Adipose tissue (tissue), 3 donors: Measurements from ENCODE around the gene P2RY14. TPM values are rescaled to one million over a fixed set of nuclear protein-coding genes. Genes with fewer than 3 reads are reported as not detected.
"Not testable (repeated sequence)": the region's sequence is repeated elsewhere in the genome, so short reads cannot be mapped to it uniquely, and the experiment has no call there.

Source experiments
- H3K27ac ChIP-seq: one replicate; pipeline ENCODE4 v1.5.1; 2013; ENCODE audit warnings: low read depth, low read length
- WGBS, 3 donors: extraction: QIAGEN DNeasy Blood & Tissue Kit; methylation state at CpG; one replicate each; pipeline ENCODE4 v1.1.7; 2013; 5-methylcytosine and 5-hydroxymethylcytosine counted together
- polyA plus RNA-seq, 3 donors: library from polyadenylated mRNA; stranded (reverse); fragments of 200-250 nt; gene quantifications; one replicate each; pipeline ENCODE4 v1.2.3, GENCODE V29; 2013
- donor health status: healthy with polysubstance abuse.
- donor health status: Bipolar disorder and iron deficiency.
- donor health status: healthy.

Gene P2RY14
- polyA plus RNA-seq, 3 donors: 0.14 to 2.9 (median 0.86) TPM

- 60 to 77% (median 71%) methylated on average over 5 of the region's 5 CpGs for WGBS, 3 donors
- H3K27ac ChIP-seq: no peak overlapping the region
Observed at GRCh38 chr3:151269631-151270030, 8.7 kb downstream of the P2RY14 start.

- WGBS, 3 donors: 75 to 91% (median 77%) methylated on average over 11 of the region's 11 CpGs
- H3K27ac ChIP-seq: no peak overlapping the region
Observed at GRCh38 chr3:151268267-151269235, 9.8 kb downstream of the P2RY14 start.

DNA sequence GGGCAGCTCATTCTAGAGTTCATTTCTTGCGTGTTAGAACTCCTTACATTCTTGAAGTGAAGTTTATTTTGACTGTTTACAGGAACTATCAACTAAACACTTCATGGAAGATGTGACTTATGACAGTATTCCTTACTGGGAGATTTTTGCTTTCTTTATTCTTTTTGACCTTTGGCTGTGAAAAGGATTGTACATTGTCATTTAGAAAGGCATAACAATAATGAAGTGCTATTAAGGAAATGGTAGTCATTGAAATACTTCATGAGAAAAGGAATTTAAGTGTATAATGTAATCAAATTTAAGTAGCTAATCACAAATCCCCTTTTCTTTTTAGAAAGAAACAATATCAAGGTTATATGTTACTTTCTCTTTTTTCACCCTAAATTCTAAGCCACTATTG lies 11.3 kb downstream of the P2RY14 start:
- 92 to 97% (median 93%) methylated on average over 1 of the region's 1 CpG for WGBS, 3 donors
- no peak overlapping the region for H3K27ac ChIP-seq

- H3K27ac ChIP-seq: no peak overlapping the region
- WGBS, 3 donors: 71 to 79% (median 72%) methylated on average over 5 of the region's 5 CpGs
Observed at GRCh38 chr3:151265866-151266265, 12.5 kb downstream of the P2RY14 start.

DNA sequence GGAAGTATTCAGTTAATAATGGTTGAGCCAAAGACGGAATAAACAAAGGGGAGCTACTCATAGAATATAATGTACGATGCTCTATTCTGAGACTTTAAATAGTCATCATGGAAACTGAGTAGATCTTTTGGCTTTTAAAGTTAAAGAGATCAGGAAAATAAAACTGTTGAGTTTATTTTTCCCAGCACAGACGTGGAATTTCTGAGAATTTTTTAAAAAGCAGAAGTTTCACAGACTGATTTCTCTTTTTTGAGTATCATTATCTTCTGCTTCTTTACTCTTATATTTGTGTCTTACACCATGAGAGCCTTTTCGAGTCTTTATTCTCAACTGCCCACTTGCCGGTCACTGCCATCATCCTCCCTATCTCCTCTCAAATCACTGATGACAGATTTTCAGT lies 13.2 kb downstream of the P2RY14 start:
- no peak overlapping the region for H3K27ac ChIP-seq
- 77 to 88% (median 85%) methylated on average over 5 of the region's 5 CpGs for WGBS, 3 donors

GRCh38 chr3:151264605-151265004 lies 13.7 kb downstream of the P2RY14 start:
- no peak overlapping the region for H3K27ac ChIP-seq
- WGBS, 3 donors: 89 to 94% (median 89%) methylated on average over 1 of the region's 1 CpG

DNA sequence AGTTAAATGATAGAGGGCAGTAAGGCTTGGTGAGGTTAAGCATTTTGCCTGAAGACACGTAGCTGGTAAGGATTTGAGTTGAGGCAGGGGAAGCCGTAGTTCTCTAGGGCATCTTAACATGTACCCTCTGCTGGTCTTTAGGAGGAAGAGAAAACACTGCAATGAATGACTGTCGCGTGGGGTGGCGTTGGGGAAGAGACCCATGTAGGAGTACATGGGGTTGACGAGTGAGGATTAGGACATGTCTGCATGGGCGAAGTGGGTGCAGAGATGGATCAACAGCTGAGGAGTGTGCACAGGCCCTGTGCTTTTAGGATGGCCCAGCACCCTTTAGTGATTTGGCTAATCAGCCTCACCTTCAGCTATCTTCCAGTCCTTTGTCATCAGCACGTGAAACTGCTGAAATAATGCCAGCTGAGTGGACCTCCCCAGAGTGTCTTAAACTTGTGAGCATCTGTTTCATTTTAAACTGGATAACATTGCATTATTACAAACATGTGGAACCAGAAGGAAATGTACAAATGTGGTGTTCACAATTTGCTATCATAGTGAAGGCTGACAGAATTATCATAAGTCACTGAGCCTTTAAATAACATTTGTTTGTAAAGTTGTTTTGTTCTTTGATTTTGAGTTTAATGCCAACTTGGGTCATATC lies 15.3 kb downstream of the P2RY14 start:
- H3K27ac ChIP-seq: no peak overlapping the region
- 77 to 87% (median 81%) methylated on average over 8 of the region's 8 CpGs for WGBS, 3 donors

DNA sequence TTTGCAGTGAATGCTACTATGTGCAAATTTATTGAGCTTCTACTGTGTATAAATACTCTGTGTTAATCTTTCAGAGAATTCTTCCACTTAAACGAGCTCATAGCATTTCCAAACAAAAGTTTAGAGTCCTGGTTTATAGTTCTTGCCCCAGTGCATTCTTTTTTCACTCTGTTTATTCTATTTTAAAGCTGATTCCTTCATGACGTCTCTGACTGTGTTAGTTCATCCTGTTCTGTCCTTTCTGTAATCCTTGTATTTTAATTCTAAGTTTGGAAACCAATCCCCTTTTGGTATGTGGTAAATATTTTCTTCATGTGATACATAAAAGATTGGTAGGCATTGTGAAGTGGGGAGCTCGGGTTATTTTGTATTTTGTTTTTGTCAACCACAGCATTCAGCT lies 18.7 kb downstream of the P2RY14 start:
- no peak overlapping the region for H3K27ac ChIP-seq
- WGBS, 3 donors: 66 to 82% (median 78%) methylated on average over 3 of the region's 3 CpGs

DNA sequence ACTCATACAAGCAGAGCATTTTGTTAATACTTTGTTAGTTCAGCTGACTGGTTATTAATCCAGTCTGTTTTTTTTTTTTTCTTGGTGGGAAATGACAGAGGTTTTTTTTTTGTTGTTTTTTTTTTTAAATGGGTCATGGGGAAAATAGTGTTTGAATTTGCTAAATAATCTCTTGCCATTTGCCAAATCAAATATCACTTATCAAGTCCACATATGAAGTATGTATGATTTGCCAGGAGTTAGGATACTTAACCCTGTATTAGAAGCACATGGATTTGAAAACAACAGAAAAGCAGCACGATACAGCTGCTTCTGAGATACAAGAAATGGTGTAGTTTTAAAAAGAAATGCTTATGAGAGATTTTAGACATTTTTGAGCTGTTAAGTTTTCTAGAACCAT lies 21.6 kb downstream of the P2RY14 start:
- H3K27ac ChIP-seq: no peak overlapping the region
- 24 to 81% (median 74%) methylated on average over 1 of the region's 1 CpG for WGBS, 3 donors

DNA sequence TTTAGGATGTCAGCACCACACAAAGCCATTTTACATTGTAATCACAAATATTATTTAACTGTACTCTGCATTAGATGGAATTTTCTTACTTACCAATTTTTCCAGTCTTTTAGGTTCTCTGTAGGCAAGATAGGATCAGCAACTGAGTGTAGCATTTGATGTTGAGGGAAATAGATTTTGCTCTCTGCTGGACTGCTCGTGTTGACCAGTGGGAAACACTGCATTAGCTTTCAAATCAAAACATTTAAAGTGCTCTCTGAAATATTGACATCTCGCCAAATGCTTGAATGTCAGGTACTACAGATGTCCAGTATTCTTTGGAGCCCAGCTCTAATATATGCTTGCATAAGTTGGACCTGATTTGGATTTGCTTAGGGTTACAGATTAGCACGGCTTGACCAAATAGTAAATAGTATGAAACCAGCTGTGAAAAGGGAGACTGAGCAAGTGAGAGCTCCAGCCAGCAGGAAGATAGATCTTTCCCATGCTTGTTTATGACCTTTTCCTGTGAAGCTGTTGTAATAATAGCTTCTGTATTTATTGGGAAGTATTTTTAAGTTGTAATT lies 29.5 kb downstream of the P2RY14 start:
- no peak overlapping the region for H3K27ac ChIP-seq

DNA sequence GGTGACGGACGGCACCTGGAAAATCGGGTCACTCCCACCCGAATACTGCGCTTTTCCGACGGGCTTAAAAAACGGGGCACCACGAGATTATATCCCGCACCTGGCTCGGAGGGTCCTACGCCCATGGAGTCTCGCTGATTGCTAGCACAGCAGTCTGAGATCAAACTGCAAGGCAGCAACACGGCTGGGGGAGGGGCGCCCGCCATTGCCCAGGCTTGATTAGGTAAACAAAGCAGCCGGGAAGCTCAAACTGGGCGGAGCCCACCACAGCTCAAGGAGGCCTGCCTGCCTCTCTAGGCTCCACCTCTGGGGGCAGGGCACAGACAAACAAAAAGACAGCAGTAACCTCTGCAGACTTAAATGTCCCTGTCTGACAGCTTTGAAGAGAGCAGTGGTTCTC lies 36.3 kb downstream of the P2RY14 start:
- 62 to 93% (median 66%) methylated on average over 7 to 18 of the region's 18 CpGs for WGBS, 3 donors
- not testable (repeated sequence) for H3K27ac ChIP-seq

More for the DNA sequence above, 29.5 kb downstream of the P2RY14 start:
- WGBS, 3 donors: 20 to 61% (median 49%) methylated on average over 3 of the region's 3 CpGs

GRCh38 chr3:151236736-151237135 lies 41.6 kb downstream of the P2RY14 start:
- H3K27ac ChIP-seq: no peak overlapping the region
- WGBS, 3 donors: 85 to 92% (median 92%) methylated on average over 7 of the region's 7 CpGs

GRCh38 chr3:151236316-151236715 lies 42.0 kb downstream of the P2RY14 start:
- H3K27ac ChIP-seq: no peak overlapping the region
- WGBS, 3 donors: 48 to 69% (median 55%) methylated on average over 2 of the region's 2 CpGs

DNA sequence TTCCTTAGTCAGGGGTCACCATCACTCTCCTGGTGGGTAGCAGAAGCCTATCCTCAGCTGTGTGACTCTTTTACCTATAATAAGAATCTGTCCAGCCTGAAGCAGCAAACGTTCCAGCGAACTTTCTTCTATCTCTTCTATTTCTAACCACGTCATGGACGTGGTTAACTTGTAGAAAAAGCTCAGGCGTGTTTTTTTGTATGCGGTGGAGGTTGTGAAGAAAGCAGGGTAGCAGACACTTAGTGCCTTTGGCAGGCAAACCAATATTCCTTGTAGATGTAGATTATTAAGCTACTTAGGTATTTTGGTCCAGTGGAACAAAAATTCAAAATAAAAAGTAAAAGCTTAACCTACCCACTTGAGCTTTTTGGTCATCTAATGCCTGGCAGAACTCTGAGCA lies 43.5 kb downstream of the P2RY14 start:
- no peak overlapping the region for H3K27ac ChIP-seq
- WGBS, 3 donors: 77 to 89% (median 83%) methylated on average over 6 of the region's 6 CpGs

GRCh38 chr3:151232991-151233390 lies 45.4 kb downstream of the P2RY14 start:
- no peak overlapping the region for H3K27ac ChIP-seq
- WGBS, 3 donors: 88 to 95% (median 90%) methylated on average over 4 of the region's 4 CpGs

DNA sequence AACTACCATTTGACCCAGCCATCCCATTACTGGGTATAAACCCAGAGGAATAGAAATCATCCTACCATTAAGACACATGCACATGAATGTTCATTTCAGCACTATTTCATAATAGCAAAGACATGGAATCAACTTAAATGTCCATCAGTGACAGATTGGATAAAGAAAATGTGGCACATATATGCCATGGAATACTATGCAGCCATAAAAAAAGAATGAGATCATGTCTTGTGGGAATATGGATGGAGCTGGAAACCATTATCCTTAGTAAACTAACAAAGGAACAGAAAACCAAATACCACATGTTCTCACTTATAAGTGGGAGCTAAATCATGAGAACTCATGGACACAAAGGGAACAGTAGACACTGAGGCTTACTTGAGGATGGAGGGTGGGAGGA lies 45.9 kb downstream of the P2RY14 start:
- not testable (repeated sequence) for H3K27ac ChIP-seq

DNA sequence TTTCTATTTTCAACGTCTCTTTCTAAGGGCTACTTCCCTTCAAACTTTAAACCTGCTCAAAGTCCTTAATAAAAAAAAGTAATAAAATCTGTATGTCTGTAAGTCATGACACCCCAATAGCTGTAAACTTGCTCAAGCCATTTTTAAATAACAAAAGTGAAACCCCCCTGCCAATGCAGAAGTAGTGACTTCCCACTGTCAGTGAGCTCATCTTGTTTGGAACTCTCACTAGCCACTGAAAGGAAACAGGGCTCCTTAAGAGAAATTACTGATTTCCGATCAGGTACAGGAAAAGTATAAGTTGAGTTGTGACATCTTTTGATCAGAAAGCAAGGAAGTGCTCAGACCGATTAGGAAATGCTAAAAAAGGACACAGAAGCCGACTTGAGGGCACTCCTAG lies 47.7 kb downstream of the P2RY14 start:
- 26 to 66% (median 34%) methylated on average over 4 of the region's 4 CpGs for WGBS, 3 donors
- no peak overlapping the region for H3K27ac ChIP-seq

GRCh38 chr3:151228666-151229040 lies 49.7 kb downstream of the P2RY14 start:
- 43 to 57% (median 48%) methylated on average over 1 of the region's 1 CpG for WGBS, 3 donors
- H3K27ac ChIP-seq: no peak overlapping the region
